ENCODE measurements around the gene TFPI. TPM values are rescaled to one million over a fixed set of nuclear protein-coding genes. Genes with fewer than 3 reads are reported as not detected.

The TFPI gene
- total RNA-seq, 2 donors from 2014 or later: 33.0 to 34.3 TPM

GRCh38 chr2:187576906-187577305, 22.7 kb upstream of the TFPI start:
- Mint-ChIP-seq H3K27me3 (ENCODE audit: insufficient read depth) (no peaks in the 10 kb centered on the region), H3K9me3 (peaks cover 20% of the 10 kb centered on the region), H3K4me1 (peaks cover 37% of the 10 kb centered on the region), H3K4me3 (peak overlapping the region; percentile 24), H3K36me3 (ENCODE audit: low read depth) (peaks cover 18% of the 10 kb centered on the region), H3K27ac (peak overlapping the region; percentile 30)
- Histone ChIP-seq H3K9me3 (ENCODE audit: control insufficient read depth, low read length) (peaks cover 12% of the 10 kb centered on the region), H3K27ac (ENCODE audit: low read depth, low read length) (no peak overlapping the region), H3K27me3 (ENCODE audit: control insufficient read depth, insufficient read depth, low read length, poor library complexity, severe bottlenecking) (peaks cover 7% of the 10 kb centered on the region), H3K4me3 (ENCODE audit: low read length) (no peak overlapping the region), H3K4me1 (ENCODE audit: control insufficient read depth, insufficient read depth, low read length) (peaks cover 26% of the 10 kb centered on the region), H3K9ac (ENCODE audit: extremely low read depth, low read length, poor library complexity, severe bottlenecking) (no peak overlapping the region), H3K36me3 (ENCODE audit: control insufficient read depth, insufficient read depth, low read length) (no peaks in the 10 kb centered on the region)
- no peak for DNase-seq
- TF ChIP-seq, protein P1, sequence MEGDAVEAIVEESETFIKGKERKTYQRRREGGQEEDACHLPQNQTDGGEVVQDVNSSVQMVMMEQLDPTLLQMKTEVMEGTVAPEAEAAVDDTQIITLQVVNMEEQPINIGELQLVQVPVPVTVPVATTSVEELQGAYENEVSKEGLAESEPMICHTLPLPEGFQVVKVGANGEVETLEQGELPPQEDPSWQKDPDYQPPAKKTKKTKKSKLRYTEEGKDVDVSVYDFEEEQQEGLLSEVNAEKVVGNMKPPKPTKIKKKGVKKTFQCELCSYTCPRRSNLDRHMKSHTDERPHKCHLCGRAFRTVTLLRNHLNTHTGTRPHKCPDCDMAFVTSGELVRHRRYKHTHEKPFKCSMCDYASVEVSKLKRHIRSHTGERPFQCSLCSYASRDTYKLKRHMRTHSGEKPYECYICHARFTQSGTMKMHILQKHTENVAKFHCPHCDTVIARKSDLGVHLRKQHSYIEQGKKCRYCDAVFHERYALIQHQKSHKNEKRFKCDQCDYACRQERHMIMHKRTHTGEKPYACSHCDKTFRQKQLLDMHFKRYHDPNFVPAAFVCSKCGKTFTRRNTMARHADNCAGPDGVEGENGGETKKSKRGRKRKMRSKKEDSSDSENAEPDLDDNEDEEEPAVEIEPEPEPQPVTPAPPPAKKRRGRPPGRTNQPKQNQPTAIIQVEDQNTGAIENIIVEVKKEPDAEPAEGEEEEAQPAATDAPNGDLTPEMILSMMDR (conservative IDR thresholded peaks at IDR 0.05): no peak

DNA sequence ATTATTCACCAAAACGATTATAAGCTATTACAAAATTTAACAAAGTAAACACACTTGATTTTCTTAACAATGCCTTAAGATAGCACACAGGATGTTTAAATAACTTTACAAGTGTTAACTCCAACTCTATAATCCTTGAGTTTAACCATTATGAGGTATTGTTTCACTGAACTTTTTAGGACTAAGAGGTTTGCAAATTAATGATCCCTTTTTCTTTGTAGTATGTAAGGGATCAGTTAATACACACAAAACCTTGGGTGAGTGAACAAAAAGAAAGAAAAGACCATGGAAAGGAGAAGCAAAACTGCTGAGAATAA, 21.5 kb upstream of the TFPI start:
- H3K27ac Mint-ChIP-seq: no peak overlapping the region
- H3K27ac ChIP-seq (ENCODE audit: low read depth, low read length): no peak overlapping the region

DNA sequence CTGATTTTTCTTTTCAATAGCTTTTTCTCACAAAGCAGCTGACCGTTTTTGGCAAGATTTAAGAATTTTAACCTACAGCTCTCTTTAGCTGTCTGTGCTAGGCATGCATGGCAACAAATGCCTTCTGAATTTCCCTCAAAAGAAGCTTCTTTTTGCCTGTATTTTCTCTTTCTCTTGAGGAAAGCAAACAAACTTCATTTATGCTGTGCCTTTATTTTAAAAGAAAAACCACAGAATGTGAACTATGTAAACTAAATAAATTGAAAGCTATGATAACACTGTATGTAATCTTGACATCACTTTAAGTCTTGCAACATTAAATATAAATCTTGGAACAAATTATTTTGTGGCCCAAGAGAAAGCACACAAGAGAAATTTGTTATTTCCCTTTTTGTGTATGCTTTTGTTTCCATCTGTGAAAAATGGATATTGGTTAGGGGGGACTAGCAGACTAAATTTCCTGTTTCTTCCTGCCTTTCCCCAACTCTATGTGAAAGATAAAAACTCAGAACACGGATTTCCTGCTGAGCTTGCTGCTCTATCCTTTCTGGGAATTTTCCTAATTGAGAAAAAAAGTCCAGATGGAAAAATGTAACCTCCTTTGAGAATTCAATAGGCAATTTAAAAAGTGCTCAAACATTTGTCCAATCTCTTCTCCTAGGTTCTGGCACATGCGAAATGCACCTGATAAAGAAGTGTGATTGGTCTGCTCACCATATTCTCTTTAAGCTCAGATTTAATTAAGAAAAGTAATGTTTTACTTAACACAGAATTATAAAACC, 20.9 kb upstream of the TFPI start:
- H3K27ac Mint-ChIP-seq: peak overlapping the region; percentile 28
- H3K27me3 Mint-ChIP-seq (ENCODE audit: insufficient read depth): no peaks in the 10 kb centered on the region

More for the DNA sequence above, 21.5 kb upstream of the TFPI start:
- Histone ChIP-seq H3K36me3 (ENCODE audit: control insufficient read depth, insufficient read depth, low read length) (no peaks in the 10 kb centered on the region), H3K9me3 (ENCODE audit: control insufficient read depth, low read length) (peaks cover 12% of the 10 kb centered on the region), H3K4me3 (ENCODE audit: low read length) (peak overlapping the region; percentile 10), H3K27me3 (ENCODE audit: control insufficient read depth, insufficient read depth, low read length, poor library complexity, severe bottlenecking) (peaks cover 7% of the 10 kb centered on the region), H3K4me1 (ENCODE audit: control insufficient read depth, insufficient read depth, low read length) (peaks cover 26% of the 10 kb centered on the region), H3K9ac (ENCODE audit: extremely low read depth, low read length, poor library complexity, severe bottlenecking) (no peak overlapping the region)
- H3K4me3 Mint-ChIP-seq: no peak overlapping the region
- H3K4me1 Mint-ChIP-seq: peaks cover 32% of the 10 kb centered on the region
- peaks cover 25% of the 10 kb centered on the region for H3K9me3 Mint-ChIP-seq
- no peaks in the 10 kb centered on the region for H3K27me3 Mint-ChIP-seq (ENCODE audit: insufficient read depth)
- DNase-seq: no peak
- WGBS, 2 experiments (ENCODE audit: insufficient coverage in 1 of 2, insufficient read length in 1 of 2): 0 to 11% methylated on average over 1 of the region's 1 CpG
- peaks cover 22% of the 10 kb centered on the region for H3K36me3 Mint-ChIP-seq (ENCODE audit: low read depth)
- TF ChIP-seq, protein P1 (conservative IDR thresholded peaks at IDR 0.05): no peak

More for the DNA sequence above, 20.9 kb upstream of the TFPI start:
- peaks cover 31% of the 10 kb centered on the region for H3K4me1 Mint-ChIP-seq
- TF ChIP-seq, protein P1 (conservative IDR thresholded peaks at IDR 0.05): no peak
- H3K36me3 Mint-ChIP-seq (ENCODE audit: low read depth): peaks cover 22% of the 10 kb centered on the region
- Histone ChIP-seq H3K36me3 (ENCODE audit: control insufficient read depth, insufficient read depth, low read length) (no peaks in the 10 kb centered on the region), H3K9me3 (ENCODE audit: control insufficient read depth, low read length) (peaks cover 12% of the 10 kb centered on the region), H3K27ac (ENCODE audit: low read depth, low read length) (no peak overlapping the region), H3K27me3 (ENCODE audit: control insufficient read depth, insufficient read depth, low read length, poor library complexity, severe bottlenecking) (peaks cover 7% of the 10 kb centered on the region), H3K4me3 (ENCODE audit: low read length) (peak overlapping the region; percentile 10), H3K4me1 (ENCODE audit: control insufficient read depth, insufficient read depth, low read length) (peaks cover 26% of the 10 kb centered on the region), H3K9ac (ENCODE audit: extremely low read depth, low read length, poor library complexity, severe bottlenecking) (no peak overlapping the region)
- no peak overlapping the region for H3K4me3 Mint-ChIP-seq
- WGBS, 2 experiments (ENCODE audit: insufficient coverage in 1 of 2, insufficient read length in 1 of 2): 49 to 51% methylated on average over 3 of the region's 3 CpGs
- peaks cover 25% of the 10 kb centered on the region for H3K9me3 Mint-ChIP-seq
- DNase-seq: no peak
